ENCODE measurements around the gene EMP1.

EMP1 gene

DNA sequence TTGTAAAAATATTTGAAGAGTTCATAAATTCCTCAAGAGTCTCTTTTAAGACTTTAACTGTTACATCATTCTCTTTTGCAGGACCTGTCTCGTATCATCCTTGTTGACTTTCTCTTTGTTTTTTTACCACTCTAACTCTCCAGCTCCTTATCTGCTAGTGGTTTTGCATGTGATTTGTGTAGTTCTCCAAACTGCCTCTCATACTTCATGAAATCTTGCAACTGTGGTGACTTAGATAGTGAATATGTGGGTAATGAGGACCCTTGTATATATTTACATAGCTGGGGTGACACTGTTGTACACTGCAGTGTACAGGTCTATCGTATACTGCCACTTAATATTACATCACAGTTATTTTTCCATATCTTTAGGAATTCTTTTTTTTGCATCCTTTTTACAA, 40.2 kb upstream of the EMP1 start:
- TF ChIP-seq TAF1 (IDR thresholded peaks at IDR 0.05; ENCODE audit: borderline replicate concordance, insufficient read depth, low read length) (no peak), SIN3A (IDR thresholded peaks at IDR 0.05; ENCODE audit: borderline replicate concordance, insufficient read depth, low read length) (no peak)
- TF ChIP-seq, protein P1, sequence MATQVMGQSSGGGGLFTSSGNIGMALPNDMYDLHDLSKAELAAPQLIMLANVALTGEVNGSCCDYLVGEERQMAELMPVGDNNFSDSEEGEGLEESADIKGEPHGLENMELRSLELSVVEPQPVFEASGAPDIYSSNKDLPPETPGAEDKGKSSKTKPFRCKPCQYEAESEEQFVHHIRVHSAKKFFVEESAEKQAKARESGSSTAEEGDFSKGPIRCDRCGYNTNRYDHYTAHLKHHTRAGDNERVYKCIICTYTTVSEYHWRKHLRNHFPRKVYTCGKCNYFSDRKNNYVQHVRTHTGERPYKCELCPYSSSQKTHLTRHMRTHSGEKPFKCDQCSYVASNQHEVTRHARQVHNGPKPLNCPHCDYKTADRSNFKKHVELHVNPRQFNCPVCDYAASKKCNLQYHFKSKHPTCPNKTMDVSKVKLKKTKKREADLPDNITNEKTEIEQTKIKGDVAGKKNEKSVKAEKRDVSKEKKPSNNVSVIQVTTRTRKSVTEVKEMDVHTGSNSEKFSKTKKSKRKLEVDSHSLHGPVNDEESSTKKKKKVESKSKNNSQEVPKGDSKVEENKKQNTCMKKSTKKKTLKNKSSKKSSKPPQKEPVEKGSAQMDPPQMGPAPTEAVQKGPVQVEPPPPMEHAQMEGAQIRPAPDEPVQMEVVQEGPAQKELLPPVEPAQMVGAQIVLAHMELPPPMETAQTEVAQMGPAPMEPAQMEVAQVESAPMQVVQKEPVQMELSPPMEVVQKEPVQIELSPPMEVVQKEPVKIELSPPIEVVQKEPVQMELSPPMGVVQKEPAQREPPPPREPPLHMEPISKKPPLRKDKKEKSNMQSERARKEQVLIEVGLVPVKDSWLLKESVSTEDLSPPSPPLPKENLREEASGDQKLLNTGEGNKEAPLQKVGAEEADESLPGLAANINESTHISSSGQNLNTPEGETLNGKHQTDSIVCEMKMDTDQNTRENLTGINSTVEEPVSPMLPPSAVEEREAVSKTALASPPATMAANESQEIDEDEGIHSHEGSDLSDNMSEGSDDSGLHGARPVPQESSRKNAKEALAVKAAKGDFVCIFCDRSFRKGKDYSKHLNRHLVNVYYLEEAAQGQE (IDR thresholded peaks at IDR 0.05; ENCODE audit: insufficient read depth in 1 of 2, low read depth in 2 of 2, low read length in 2 of 2), result no peak

DNA sequence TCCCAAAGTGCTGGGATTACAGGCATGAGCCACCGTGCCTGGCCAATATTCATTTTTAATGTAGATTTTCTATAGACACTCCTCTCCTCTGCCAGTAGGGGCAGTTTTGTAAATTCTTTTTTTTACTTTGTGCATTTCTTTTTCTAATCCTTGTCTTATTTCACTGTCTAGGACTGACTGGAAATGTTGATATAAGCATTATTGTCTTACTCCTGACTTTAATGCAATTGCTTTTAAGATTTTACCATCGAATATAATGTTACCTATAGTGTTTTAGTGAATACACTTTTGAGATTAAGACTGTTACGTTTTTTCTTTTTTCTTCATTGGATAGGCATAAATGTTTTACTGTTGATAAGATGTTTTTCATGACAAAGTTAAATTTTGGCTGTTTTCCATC, 35.4 kb upstream of the EMP1 start:
- TF ChIP-seq POLR2AphosphoS5 (IDR thresholded peaks at IDR 0.05; ENCODE audit: low read depth, low read length) (no peak), TAF1 (IDR thresholded peaks at IDR 0.05; ENCODE audit: borderline replicate concordance, insufficient read depth, low read length) (no peak), SIN3A (IDR thresholded peaks at IDR 0.05; ENCODE audit: borderline replicate concordance, insufficient read depth, low read length) (no peak), FOXP2 (optimal IDR thresholded peaks at IDR 0.05; ENCODE audit: borderline replicate concordance, extremely low read depth, extremely low read length, insufficient read depth) (no peak)
- TF ChIP-seq, protein P1 (IDR thresholded peaks at IDR 0.05; ENCODE audit: insufficient read depth in 1 of 2, low read depth in 2 of 2, low read length in 2 of 2), result no peak

DNA sequence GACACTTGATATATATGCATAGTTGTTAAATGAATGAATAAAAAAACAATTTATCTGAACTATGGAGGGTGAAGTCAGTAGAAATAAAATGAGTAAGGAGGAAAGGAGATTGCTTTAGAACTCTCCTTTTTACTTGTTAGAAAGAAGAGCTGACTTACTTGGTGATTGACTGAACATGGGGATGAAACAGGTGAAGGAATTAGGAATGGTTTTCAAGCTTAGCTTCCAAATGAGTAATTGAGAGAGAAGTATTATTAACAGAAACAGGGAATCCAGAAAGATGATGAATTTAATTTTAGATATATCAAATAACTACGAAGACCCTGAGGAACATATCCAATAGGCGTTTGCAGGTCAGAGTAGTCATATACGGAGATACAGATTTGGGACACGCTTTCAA, 33.6 kb upstream of the EMP1 start:
- TF ChIP-seq, protein P1 (IDR thresholded peaks at IDR 0.05; ENCODE audit: insufficient read depth in 1 of 2, low read depth in 2 of 2, low read length in 2 of 2), result no peak

DNA sequence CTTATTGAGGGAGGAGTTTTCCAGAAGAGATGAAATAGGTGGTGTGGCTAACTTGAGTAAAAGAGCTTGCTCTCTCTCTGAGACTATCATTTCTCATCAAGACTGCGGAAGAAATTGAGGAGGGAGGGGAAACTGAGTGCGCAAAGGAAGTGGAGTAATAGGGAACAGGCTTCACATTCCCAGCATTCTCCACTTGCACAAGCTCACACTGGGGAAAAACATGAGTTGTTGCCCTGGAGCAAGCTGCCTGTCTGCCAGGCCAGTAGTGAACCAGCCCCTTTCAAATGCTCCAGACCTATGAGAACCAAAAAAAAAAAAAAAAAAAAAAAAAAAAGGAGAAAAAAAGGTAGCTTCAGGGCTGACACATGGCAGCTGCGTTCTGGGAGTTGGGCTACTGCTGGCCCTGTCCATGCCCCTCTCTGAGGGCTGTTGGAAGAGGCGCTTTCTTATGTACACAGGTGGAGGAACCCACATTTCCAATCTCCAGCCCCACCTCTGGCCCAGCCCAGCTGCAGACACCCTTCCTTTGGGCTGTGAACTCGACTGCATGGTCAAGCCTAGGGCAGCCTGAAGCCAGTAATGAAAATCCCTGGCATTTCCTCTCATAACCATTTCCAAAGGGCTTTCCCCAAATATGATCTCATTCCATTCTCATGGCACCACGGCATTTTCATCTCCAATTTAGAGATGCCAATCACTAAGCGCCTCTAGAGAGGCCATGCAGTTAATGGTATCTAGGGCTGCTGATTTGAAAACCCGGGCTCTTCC, 32.5 kb upstream of the EMP1 start:
- no peak for TF ChIP-seq TAF1 (IDR thresholded peaks at IDR 0.05; ENCODE audit: borderline replicate concordance, insufficient read depth, low read length)
- TF ChIP-seq POLR2AphosphoS5 (IDR thresholded peaks at IDR 0.05; ENCODE audit: low read depth, low read length), result no peak
- TF ChIP-seq SIN3A (IDR thresholded peaks at IDR 0.05; ENCODE audit: borderline replicate concordance, insufficient read depth, low read length), result no peak
- TF ChIP-seq, protein P1 (IDR thresholded peaks at IDR 0.05; ENCODE audit: insufficient read depth in 1 of 2, low read depth in 2 of 2, low read length in 2 of 2), result no peak

DNA sequence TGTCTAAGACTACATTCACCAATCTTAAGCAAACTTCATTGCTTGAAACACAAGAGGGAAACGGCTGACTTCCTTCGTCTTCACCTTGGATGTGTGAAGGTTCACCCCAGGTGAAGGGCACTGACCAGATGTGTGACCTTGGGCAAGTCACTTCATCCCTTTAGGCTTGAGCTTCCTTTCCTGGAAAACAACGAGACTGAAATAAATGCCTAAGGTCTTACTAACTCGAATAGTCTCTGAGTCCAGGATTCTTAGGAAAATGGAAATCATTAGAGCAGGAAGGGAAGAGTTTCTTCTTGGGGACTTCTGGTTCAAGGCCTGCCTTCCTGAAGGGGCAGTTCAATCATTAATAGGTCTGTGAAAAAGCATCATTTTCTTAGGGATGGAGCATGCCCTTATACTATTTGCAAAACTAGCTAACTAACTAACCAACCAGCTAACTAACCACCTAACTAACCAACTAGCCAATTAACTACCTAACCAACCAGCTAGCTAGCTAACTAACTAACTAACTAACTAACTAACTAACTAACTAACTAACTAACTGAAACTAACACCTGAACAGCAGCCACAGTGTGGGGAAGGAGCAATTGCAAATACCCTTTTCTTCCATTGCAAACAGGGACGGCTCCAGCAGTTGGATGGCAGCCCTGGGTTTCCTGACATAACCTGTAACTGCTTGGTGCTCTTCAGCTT, 31.5 kb upstream of the EMP1 start:
- TF ChIP-seq SIN3A (IDR thresholded peaks at IDR 0.05; ENCODE audit: borderline replicate concordance, insufficient read depth, low read length) (no peak), TAF1 (IDR thresholded peaks at IDR 0.05; ENCODE audit: borderline replicate concordance, insufficient read depth, low read length) (no peak), FOXP2 (optimal IDR thresholded peaks at IDR 0.05; ENCODE audit: borderline replicate concordance, extremely low read depth, extremely low read length, insufficient read depth) (no peak)
